Heart left ventricle (tissue), 13 donors: ENCODE results near the gene CCDC169.

Experiments
- CTCF ChIP-seq, 12 donors: fragments of 200-600 bp; sonication (generic) in 4 of 12; IDR thresholded peaks; one replicate each; pipeline versions ENCODE4 v1.5.0 to v1.8.0; 2018 to 2022; ENCODE audit warnings: antibody characterized with exemption in 12 of 12, mild to moderate bottlenecking in 5 of 12
- POLR2A ChIP-seq, 2 donors: fragments of 450-650 bp; IDR thresholded peaks; one replicate each; pipeline ENCODE4 v1.6.1; 2017; ENCODE audit warnings: antibody characterized with exemption in 2 of 2, mild to moderate bottlenecking in 2 of 2, moderate library complexity in 2 of 2
- donor health status: ischemic (EF 13 %, LVEDD 7.1; RV severe dilation, severe dysfunction).
- donor health status: DM: no; HTN: yes; CAD: no.
- donor health status: DM: no; HTN: no; CAD: no.
- donor health status: ischemic (EF 25% LVEDD 6.9; RV normal size, moderate dysfunction).
- donor health status: ischemic (EF 25% LVEDD 5.7; RV mildly dilated, moderate dysfunction).
- donor health status: ischemic (EF 35%, LVEDD 5.7; RV mildly dilated, moderate dysfunction).
- donor health status: nonischemic (EF 11% LVEDD 7.7; RV severe dilation, severe dysfunction).
- donor health status: DM: yes; HTN: yes; CAD: no.
- donor health status: PGD.
- donor health status: ischemic (EF 29% LVEDD 5.4; RV normal size, mild dysfunction).
- donor health status: nonischemic (EF 23%, LVEDD 6.1; RV moderate dilation, normal function).

- no peak for TF ChIP-seq POLR2A (IDR thresholded peaks at IDR 0.05)
- TF ChIP-seq CTCF (IDR thresholded peaks at IDR 0.05): no peak
These were observed 38.8 kb downstream of the CCDC169 start for GRCh38 chr13:36258831-36259230.
